SH-SY5Y (cell line): Measurements from ENCODE around the gene FTHL17.

Experiments
- GATA2 ChIP-seq: IDR thresholded peaks from 2 replicates; pipeline ENCODE4 v1.6.1; 2011; ENCODE audit warnings: mild to moderate bottlenecking, low read depth, low read length
- GATA3 ChIP-seq: IDR thresholded peaks from 2 replicates; pipeline ENCODE4 v1.6.1; 2011; ENCODE audit warnings: low read depth, mild to moderate bottlenecking, low read length, moderate library complexity

- TF ChIP-seq GATA3 (no peak), GATA2 (no peak)
Observed at GRCh38 chrX:31024866-31025265, 47.0 kb downstream of the FTHL17 start.
